D721Med (cell line): Measurements from ENCODE around the gene ZNF43.

Experiments used
- DNase-seq: peaks from one replicate; pipeline ENCODE4 v3.0.0; 2011; ENCODE audit warnings: low spot score; ENCODE audit not compliant: insufficient read length
- FAIRE-seq: peaks from 2 replicates; lab custom pipeline; 2011; peaks lifted over from hg19 to GRCh38; lab: Jason Lieb, UNC
- CTCF ChIP-seq: IDR thresholded peaks from 2 replicates; pipeline ENCODE4 v1.5.1; 2012; ENCODE audit warnings: mild to moderate bottlenecking, control low read depth; ENCODE audit not compliant: insufficient read depth; ENCODE audit errors: missing control alignments

The ZNF43 gene

GRCh38 chr19:21851596-21852345 lies 15.8 kb upstream of the ZNF43 start:
- peak; percentile 82 for FAIRE-seq
- peak; percentile 89 for DNase-seq
- no peak for TF ChIP-seq CTCF

GRCh38 chr19:21850656-21851255 lies 14.8 kb upstream of the ZNF43 start:
- DNase-seq = no peak
- no peak for TF ChIP-seq CTCF
- no peak for FAIRE-seq

GRCh38 chr19:21848706-21849105 lies 12.7 kb upstream of the ZNF43 start:
- no peak for TF ChIP-seq CTCF
- no peak for FAIRE-seq

GRCh38 chr19:21843081-21843480 lies 7.1 kb upstream of the ZNF43 start:
- no peak for FAIRE-seq
- DNase-seq = no peak
- TF ChIP-seq CTCF = no peak

More at GRCh38 chr19:21848706-21849105, 12.7 kb upstream of the ZNF43 start:
- DNase-seq = no peak

GRCh38 chr19:21841488-21842097 lies 5.6 kb upstream of the ZNF43 start:
- TF ChIP-seq CTCF = no peak
- no peak for DNase-seq
- FAIRE-seq = no peak

- DNase-seq = no peak
- TF ChIP-seq CTCF = no peak
- FAIRE-seq = no peak
Measured at GRCh38 chr19:21841081-21841480, 5.1 kb upstream of the ZNF43 start.
